Measurements from ENCODE around the gene FBXW5.

FBXW5 gene

DNA sequence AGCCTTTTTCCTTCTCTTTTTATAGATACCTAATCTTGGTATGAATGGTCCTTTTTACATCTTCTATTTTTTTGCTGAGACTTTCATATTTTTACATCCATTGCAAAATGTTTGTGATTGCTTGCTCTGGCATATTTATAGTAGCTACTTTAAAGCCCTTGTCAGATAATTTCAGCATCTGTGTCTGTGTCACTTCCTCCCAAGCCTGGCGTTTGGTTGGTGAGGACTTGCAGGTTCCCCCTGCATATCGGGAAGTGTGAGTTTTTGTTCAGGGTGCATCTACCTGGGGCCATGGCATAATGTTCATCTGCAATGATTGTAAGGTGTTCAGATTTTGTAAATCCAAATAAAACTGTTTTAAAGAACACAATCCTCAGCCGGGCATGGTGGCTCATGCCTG lies 8.9 kb downstream of the FBXW5 start:
- no peak for DNase-seq (ENCODE audit: low read depth in 2 of 2)

DNA sequence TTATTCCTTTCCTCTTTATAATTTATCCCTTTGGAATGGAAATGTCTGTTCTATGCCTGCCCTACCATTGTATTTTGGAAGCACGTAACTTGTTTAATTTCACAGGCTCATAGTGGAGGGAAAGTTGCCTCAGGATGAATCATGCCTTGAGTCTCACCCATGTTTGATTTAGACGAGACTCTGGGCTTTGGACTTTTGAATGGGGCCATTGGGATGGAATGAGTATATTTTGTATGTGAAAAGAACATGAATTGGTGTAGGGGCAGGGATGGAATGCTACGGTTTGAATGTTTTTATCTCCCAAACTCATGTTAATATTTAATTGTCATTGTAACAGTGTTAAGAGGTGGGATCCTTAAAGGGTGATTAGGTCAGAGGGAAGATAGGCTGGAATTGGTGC lies 10.3 kb downstream of the FBXW5 start:
- no peak for DNase-seq (ENCODE audit: low read depth in 2 of 2)

DNA sequence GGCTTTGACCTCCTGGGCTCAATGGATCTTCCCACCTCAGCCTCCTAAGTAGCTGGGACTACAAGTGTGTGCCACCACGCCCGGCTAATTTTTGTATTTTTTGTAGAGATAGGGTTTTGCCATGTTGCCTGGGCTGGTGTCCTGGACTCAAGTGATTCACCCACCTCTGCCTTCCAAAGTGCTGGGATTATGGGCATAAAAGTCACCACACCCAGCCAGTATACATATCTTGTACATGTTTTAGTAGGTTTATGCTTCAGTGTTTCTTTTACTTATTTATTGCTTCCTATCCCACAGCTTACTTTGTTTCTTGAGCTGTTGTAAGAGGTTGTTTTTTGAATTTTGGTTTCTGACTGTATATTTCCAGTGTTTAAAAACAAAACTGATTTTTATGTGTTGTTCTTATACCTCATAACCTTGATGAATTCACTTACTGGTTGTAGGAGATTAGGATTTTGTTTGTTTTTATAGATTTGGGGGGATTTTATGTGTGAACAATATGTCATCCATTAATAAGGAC lies 12.9 kb downstream of the FBXW5 start:
- DNase-seq (ENCODE audit: low read depth in 2 of 2), result no peak

DNA sequence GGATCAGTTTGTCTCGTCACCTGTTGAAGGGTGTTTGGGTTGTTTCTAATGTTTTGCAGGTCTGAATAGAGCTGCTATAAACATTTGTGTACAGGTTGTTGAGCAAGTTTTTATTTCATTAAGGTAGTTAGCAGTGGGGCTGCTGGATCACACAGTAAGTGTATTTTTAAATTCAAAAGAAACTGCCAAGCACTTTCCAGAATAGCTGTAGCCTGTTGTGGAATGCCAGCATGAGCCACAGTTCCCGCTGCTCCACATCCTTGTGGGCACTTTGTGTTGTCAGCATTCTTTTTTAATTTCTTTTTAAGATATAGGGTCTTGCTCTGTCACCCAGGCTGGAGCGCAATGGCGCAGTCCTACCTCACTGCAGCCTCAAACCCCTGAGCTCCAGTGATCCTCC lies 14.5 kb downstream of the FBXW5 start:
- no peak for DNase-seq (ENCODE audit: low read depth in 2 of 2)

DNA sequence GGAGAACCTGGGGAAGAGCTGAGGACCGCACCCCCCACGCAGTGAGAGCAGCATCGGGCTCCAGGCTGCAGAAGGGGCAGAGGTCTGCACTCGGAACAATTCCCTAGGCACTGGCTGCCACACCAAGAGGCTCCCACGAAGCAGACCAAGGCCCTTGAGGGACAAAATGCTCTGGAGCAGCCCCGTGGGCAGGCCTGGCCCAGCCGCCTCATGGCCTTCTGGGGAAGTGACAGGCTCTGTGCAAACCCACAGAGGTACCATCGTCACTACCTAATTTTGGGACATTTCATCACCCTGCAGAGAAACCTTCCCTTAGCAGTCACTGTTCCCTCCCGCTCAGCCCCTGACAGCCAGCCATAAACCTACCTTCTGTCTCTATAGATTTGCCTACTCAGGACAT lies 15.9 kb downstream of the FBXW5 start:
- DNase-seq (ENCODE audit: low read depth in 2 of 2), result no peak

DNA sequence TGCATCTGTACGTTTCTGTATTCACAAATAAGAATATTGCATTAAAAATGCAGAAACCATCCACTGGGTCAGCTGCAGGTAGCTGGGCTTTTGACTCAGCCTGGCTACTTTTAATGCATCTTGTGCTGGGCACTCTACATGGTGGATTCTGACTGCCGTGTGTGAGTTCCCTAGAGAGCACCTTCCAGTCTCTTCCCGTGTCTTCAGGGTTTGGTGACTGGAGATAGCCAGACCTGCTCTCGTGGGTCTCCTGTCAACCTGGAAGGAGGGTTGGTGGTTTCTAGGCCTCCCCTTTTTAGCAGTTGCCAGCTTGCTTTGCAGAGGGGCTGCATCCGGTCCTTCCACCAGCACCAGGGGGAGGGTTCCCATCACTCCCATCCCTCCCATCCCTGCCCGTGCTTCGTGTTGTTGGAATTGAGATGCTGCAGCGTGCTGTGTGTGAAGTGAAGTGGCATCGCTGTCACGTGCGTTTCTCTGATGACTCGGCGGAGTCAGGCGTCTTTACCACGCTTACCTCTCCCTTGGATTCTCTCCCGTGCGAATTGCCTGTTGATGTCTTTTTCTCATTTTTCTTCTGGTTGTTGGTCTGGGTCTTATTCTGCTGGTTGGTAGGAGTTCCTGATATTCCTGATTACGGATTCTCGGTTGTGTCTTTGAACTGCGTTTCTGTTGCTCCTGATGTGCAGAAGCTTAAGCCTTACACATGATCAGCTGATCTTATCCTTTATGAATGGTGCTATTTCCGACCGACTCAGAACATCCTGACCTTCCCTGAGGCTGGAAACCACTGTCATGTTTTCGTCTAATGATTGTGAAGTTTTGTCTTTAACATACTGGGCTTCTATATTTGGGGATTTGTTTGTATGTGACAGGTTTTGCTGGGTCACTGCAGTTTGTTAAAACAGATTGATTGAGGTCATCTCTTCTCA lies 16.9 kb downstream of the FBXW5 start:
- DNase-seq (ENCODE audit: low read depth in 2 of 2), result no peak

DNA sequence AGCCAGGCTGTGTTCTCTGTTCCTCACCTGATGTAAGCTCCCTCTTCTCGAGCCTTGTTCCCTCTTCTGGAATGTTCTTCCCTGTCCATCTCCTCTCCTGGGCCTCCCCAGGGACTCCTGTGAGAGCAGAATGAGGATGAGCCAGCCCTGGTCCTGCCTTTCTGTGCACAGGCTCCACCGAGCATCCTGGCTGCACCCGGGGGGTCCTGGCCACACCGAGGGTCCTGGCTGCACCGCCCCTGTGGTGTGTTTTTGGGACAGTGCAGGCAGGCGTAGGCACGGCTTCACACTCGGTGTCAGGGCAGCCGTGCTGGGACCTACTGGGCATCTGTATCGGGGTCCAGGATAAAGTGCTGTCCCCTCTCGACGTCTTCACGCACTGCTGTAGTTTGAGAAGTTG lies 17.8 kb downstream of the FBXW5 start:
- DNase-seq (ENCODE audit: low read depth in 2 of 2), result no peak

DNA sequence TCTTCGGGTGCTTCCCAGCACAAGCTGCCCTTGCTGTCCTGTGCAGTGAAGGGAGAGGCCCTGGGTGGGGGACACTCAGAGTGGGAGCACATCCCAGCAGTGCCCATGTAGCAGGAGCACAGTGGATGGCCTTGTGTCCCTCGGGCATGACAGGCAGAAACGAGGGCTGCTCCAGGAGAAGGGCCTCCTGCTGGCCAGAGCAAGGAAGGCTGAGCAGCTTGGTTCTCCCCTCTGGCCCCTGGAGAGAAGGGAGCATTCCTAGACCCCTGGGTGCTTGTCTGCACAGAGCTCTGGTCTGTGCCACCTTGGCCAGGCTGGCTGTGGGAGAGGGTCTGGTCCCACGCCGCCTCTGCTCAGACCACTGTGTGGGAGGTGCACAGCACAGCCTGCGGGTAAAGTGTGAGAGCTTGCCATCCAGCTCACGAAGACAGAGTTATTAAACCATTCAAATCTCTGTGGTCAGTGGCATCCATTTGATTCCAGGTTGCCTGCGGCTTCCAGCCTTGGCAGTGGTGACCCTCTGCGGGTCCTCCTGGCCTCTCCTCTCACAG lies 18.3 kb downstream of the FBXW5 start:
- no peak for DNase-seq (ENCODE audit: low read depth in 2 of 2)

DNA sequence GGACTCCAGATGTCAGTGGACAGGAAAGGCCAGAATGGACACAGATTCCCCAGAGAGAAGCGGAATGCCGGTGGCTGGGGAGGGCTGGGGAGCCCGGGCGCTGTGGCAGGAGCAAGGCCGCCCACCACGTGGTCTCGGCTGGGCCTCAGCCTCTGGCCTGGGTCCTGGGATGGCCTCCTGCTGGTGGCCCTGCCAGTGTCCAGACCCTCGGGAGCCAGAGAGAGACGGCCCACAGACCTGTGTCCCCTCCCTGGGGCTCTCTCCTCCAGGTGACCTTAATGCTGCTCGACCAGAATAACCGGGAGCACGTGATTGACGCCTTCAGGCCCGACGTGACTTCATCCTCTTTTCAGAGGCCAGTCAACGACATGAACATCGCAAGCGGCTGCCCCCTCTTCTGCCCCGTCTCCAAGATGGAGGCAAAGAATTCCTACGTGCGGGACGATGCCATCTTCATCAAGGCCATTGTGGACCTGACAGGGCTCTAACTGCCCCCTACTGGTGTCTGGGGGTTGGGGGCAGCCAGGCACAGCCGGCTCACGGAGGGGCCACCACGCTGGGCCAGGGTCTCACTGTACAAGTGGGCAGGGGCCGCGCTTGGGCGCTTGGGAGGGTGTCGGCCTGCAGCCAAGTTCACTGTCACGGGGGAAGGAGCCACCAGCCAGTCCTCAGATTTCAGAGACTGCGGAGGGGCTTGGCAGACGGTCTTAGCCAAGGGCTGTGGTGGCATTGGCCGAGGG lies 19.0 kb downstream of the FBXW5 start:
- DNase-seq (ENCODE audit: low read depth in 2 of 2), result no peak

DNA sequence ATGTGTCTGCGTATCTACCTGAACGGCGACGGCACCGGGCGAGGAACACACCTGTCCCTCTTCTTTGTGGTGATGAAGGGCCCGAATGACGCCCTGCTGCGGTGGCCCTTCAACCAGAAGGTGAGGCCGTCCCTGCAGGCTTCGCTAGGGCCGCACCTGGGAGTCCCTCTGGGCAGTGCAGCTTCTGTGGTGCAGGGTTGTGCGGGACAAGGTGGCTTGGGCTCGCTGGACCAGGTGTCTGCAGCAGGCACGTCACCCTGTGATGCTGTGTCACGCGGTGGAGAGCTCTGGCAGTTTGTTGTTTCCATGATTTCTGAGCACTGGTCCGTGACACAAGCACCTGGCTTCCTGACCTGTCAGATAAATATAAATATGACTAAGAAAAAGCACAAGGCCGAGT lies 20.7 kb downstream of the FBXW5 start:
- DNase-seq (ENCODE audit: low read depth in 2 of 2), result no peak

DNA sequence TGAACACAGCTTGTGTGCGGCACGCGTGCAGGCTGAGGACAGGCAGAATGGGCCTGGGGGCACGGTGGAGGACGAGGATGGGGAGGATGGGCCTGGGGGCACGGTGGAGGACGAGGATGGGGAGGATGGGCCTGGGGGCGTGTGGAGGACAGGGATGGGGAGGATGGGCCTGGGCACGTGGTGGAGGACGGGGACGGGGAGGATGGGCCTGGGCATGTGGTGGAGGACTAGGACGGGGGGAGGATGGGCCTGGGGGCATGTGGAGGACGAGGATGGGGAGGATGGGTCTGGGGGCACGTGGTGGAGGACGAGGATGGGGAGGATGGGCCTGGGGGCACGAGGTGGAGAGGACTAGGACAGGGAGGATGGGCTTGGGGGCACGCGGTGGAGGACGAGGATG lies 22.0 kb downstream of the FBXW5 start:
- DNase-seq (ENCODE audit: low read depth in 2 of 2), result no peak

DNA sequence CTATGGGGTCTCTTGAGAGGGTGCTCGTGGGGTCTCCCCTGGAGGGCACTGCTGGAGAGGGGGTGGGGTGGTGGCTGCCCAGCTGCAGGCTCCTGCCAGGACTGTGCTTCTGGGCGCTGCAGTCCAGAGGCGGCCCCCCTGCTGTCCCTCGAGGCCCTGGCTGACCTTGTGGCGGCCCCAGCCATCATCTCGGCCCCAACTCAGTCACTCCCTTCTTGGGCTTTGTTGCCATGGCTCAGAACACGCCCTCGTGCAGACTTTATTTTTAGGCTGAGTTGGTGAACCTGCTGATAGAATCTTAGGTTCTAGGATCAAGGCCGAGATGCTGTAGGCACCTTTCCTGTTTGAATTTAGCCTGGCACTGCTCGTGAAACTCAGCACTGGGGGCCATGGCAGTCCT lies 22.8 kb downstream of the FBXW5 start:
- DNase-seq (ENCODE audit: low read depth in 2 of 2), result no peak

DNA sequence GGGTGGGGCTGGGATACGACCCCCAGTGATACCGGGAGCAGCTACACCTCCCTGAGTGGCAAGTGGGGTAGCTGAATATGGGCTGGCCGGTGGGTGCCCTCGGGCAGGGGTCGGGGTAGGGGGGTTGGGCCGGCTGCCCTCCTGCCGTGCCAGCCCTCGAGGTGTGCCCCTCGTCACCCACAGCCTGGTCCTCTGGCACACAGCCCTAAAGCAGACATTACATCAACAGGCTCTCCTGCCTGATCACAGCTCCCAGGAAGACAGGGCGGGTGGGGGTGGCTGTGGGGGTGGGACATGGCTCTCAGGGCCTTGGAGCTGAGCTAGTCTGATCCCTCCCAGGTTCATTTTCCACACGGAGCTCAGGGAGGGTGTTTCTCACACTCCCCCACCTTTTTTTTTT lies 23.2 kb downstream of the FBXW5 start:
- DNase-seq (ENCODE audit: low read depth in 2 of 2), result no peak

DNA sequence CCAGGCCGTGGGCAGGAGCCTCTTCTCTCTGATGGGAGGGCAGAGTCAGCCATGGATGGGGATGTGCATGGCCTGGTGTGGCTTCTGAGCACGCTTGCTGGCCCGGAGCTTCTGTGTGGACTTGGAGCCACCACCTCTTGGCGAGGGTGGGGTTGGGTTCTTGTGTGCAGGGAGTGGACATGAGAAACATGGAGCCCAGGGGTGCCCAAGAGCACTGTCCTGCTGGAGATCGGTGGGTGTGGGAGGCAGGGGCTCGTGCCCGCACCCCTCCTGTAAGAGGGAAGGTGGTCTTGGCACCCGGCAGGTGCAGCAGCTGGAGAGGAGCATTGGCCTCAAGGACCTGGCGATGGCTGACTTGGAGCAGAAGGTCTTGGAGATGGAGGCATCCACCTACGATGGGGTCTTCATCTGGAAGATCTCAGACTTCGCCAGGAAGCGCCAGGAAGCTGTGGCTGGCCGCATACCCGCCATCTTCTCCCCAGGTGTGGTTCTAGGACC lies 23.8 kb downstream of the FBXW5 start:
- no peak for DNase-seq (ENCODE audit: low read depth in 2 of 2)

DNA sequence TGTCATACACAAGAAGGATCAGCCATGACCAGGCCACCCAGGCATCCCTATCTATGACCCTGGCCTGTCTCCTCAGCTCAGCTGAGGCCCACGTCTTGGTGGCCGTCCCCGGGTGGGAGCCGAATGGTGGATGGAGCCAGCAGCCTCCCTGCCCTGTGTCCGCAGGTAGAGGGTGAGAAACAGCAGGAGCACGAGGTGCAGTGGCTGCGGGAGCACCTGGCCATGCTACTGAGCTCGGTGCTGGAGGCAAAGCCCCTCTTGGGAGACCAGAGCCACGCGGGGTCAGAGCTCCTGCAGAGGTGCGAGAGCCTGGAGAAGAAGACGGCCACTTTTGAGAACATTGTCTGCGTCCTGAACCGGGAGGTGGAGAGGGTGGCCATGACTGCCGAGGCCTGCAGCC lies 24.5 kb downstream of the FBXW5 start:
- DNase-seq (ENCODE audit: low read depth in 2 of 2), result no peak

DNA sequence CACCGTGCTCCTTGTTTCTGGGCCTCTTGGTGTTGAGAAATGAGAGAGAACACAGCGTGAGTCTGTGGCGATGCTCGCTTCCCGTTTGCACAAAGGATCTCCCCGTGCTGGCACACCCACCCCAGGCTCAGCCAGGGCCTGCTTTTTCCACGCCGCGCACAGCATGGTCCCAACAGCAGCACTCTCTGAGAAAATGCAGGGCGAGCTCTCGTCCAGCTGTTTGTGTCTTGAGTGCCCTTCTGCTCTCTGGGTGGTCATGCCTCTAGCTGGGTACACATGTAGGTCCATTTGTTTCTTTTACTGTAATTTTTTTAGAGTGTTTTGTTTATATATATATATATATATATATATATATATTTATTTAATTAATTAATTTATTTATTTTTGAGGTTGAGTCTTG lies 26.6 kb downstream of the FBXW5 start:
- no peak for DNase-seq (ENCODE audit: low read depth in 2 of 2)

DNA sequence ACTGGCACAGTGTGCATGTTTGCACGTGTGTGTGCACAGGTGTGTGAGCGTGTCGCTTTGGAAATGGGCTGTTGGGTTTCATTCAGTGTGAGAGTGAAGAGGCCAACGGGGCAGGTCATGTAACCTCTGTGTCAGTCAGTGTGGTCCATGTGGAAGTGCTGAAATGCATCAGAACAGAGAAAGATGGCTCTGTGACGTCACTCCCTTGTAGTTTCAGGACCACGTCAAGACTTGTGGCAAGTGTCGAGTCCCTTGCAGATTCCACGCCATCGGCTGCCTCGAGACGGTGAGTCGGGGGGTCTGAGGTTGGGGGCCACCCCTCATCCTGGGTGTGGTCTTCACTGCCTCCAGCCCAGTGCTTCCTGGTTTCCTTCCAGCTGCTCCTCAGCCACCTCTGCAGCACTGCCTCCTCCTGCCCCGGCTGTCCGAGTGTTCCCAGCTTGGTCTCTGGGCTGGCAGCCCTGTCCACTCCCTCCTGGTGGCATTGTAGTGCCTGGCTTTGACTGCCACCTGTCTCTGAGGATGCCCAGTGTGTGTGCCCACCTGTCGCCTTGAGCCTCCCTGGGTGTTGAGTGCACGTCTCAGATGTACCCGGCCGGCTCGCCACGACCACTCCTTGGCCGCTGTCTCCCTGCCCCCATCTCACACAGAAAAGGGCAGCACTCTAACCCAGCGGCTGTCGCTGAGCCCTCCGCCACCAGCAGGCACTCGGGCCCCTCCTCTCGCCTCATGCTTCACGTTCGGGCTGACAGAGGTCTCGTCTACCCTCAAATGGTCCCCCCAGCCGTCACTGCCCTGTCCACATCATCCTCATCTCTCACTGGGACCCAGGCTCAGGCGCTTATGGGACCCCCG lies 28.0 kb downstream of the FBXW5 start:
- DNase-seq (ENCODE audit: low read depth in 2 of 2), result no peak

DNA sequence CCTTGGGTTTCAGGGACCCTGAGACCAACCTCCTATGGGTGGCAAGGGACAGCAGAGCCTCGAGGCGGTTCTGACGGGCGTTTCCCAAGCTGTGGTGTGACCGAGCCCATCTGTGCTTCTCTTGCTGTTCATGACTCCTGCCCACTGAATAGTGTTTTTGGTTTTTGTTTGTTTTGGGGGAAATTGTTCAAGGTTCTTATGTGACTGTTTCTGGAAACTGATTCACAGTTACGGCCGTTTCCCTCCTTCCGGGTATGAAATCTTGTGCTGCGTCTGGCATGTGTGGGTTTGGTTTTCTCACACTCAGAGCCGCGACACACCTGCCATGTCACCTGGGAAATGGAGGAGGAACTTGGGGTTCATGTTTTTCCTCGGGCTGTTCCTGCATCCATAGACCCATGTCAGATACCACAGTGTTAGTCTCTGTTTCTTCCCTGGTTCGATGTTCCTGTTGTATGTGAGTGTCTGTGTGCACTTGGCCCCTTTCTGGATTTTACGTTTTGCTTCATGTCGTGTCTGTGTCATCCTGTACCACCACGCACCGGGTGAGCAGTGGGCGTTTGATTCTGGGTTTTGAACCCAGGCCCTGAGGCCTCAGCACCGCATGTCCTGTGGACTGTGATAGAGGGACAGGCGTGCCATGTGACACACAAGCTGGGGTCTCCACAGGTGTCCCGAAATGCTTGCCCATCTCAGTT lies 28.8 kb downstream of the FBXW5 start:
- no peak for DNase-seq (ENCODE audit: low read depth in 2 of 2)

DNA sequence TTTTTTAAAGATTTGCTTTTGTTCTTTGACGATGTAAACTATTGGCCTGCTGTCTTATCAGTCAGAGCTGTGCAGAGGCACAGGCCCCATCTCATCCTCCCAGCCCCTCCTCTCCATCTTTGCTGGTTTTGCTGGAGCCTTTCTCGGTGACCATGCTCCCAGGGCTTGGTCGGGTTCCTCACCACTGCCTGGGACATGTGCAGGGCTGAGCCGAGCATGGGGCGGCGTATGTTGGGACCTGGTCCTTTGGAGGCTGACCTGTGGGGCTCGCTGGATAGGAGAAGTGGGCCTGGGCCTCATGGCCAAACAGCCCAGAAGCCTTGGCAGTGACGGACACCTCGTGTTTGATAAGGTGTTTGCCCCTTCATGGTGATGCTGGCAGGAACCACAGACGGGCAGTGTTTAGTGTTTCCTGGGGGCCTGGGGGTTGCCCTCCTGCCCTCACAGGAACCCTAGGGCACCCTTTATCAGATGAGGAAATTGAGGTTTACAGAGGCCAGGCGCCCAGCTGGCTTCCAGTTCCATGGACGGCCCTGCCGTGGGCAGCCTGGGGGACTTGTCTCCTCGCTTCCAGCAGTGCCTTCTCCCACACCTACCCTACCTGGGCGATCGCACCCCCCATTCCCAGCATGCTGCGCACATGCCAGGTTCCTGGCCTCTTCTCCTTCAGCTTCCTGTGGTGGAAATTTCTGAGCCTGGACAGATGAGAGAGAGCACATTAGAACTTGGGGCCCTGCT lies 30.7 kb downstream of the FBXW5 start:
- no peak for DNase-seq (ENCODE audit: low read depth in 2 of 2)

DNA sequence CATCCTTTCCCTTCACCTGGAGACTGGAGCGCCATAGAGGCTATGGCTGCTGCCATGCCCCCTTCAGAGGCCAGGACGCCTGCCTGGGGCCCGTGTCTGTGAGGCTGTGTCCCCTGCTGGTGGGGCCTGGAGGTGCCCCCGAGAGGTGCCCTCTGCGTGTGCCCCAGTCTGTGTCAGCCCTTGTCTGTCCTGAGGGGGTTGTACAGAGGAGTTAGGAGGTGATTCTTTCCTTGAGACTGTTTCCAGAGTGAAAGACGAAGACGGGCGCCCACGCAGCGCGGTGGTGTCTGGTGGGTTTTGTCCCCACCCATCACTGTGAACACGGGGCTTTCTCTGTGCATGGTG lies 33.7 kb downstream of the FBXW5 start:
- DNase-seq (ENCODE audit: low read depth in 2 of 2), result no peak

Data from stimulated activated CD8-positive, alpha-beta memory T cell treated with anti-CD3 and anti-CD28 coated beads, Interleukin-15, amount 100 ng/mL, for 4 hours (primary cell).